GM19025 (cell line): ENCODE data around the gene PTPRH.
"Not testable (repeated sequence)": the region's sequence is repeated elsewhere in the genome, so short reads cannot be mapped to it uniquely, and the experiment has no call there.

Experiments
- ATAC-seq: cut with Tn5 transposase; IDR thresholded peaks from one replicate; pipeline ENCODE4 v1.9.1; 2021; ENCODE audit warnings: mild to moderate bottlenecking, low read depth, moderate library complexity; ENCODE audit not compliant: unreplicated experiment

The PTPRH gene

DNA sequence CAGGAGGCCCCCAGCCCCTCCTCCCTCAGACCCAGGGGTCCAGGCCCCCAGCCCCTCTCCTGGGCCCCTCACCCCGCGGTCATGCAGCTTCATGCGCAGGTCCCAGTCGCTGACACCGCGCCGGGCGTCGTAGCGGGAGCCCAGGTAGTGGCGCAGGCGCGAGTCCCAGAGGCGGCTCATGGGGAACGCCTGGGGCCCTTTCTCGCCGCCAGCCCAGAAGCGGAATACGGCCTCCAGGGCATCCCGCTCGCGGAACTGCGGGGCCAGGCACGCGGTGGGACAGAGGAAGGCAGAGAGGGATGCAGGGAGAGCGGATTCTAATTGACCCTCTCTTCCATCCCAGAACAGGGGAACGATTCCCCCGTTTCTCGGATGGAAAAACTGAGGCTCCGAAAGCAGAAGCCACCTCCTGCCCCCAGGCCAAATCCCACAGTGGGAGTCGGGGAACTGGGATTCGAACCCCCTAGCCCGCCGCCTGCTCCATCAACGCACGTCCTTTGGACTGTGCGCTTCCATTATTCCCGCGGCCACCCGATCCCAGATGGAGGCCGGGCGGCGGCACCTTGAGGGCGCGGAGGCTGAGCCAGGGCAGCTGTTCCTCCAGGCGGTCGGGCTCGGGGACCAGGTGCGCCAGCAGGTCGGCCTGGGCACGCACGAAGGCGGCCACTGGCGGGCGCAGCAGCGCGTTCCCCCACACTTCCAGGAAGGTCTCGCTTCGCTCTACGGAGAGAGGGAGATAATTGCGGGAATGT lies 47.6 kb downstream of the PTPRH start:
- ATAC-seq: no peak

GRCh38 chr19:55160986-55161365 lies 48.3 kb downstream of the PTPRH start:
- no peak for ATAC-seq

GRCh38 chr19:55160128-55160985 lies 48.9 kb downstream of the PTPRH start:
- no peak for ATAC-seq

DNA sequence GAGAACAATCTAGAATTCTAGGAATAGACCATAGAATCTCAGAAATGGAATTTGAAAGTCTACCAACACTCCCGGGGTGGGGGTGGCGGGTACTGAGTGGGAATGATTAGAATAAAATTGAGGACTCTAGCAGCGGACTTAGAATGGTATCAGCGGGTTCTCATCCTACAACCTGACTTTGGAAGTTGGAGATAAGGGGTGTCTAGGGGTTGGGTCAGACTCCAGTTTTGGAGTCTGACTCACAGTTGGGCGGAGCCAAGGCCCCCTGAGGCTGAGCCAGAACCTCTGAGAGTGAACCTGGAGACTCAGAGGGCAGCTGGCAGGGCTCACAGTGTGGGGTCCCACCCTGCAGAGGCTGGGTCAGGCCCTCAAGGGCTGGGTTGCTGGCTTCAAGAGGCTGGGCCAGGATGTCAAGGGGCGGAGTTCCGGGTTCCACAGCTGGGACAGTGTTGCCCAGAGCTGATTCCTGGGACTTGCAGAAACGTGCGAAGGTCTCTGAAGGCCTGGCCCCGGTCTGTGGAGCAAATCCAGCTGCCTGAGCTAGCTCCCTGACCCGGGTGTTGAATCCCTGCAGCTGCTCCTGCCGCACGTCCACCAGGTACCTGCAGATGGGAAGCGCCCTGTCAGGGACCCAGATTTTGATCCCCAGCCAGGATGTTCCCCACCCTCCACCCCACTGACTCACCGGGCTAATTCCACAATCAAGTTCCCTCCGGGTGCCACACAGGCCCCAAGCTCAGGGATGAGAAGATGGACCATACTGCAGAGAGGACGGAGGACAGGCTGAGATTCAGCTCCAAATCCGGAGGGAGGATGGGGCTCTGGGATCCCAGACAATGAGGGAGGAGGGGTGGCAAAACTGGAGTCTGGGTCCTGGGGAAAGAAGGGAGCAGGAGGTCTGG lies 50.2 kb downstream of the PTPRH start:
- no peak for ATAC-seq

DNA sequence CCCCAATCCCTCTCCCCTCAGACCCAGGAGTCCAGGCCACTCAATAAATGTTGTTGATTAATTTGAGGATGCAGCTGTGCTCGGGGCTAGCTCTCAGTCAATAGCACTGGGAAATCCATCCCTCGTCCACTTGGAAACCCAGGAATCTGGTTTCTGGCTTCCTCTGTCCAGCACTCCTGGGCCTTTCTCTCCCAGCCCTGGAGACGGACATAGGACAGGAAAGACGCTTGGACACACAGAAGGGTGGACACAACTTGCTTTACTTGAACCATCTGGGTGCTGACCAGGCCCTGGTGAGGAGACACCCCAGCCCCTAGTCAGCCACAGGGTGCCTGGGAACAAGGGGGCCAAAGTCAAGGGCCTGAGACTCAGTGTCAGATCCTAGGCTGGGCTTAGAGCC lies 50.9 kb downstream of the PTPRH start:
- no peak for ATAC-seq

- no peak for ATAC-seq
Measured at GRCh38 chr19:55157064-55157908, 52.0 kb downstream of the PTPRH start, which contains the start of gene TNNI3. TNNI3 (minus strand) TSS chr19:55157732; CDS start chr19:55157589, 143 bp downstream.

DNA sequence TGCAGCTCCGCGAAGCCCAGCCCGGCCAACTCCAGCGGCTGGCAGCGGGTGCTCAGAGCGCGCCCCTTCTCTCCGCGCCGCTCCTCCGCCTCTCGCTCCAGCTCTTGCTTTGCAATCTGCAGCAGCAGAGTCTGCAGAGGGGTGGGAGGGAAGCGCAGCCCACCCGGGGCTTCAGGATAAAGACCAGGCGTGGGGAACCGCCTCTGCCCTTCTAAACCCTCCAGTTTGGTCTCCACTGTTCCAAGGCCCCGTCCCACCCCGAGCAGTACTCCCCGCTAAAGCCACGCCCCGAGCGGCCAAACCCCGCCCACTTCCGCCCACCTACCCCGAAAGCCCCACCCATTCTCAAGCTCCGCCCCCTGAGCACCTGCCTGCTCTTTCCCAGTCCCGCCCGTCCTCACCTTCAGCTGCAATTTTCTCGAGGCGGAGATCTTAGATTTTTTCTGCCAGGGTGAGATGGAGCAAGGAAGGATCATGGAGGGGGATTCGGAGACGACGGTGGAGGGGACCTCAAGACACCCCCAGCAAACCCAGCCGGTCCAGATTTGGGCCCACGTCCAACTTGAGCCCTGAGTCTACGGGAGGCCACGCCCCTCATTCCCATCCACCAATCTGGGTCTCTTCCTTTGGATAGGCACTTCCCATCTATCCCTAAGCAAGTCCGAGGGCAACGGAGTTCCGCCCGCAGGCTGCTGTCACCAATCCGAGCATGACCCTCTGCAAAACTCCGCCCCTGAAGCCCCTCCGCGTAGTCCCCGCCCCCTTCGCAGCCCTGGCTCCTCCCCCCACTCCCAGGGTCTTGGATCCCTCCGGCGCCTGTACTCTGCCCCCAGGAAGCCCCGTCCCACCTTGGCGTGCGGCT lies 52.9 kb downstream of the PTPRH start:
- ATAC-seq: no peak

- not testable (repeated sequence) for ATAC-seq
Measured at GRCh38 chr19:55155784-55156183, 53.5 kb downstream of the PTPRH start.

DNA sequence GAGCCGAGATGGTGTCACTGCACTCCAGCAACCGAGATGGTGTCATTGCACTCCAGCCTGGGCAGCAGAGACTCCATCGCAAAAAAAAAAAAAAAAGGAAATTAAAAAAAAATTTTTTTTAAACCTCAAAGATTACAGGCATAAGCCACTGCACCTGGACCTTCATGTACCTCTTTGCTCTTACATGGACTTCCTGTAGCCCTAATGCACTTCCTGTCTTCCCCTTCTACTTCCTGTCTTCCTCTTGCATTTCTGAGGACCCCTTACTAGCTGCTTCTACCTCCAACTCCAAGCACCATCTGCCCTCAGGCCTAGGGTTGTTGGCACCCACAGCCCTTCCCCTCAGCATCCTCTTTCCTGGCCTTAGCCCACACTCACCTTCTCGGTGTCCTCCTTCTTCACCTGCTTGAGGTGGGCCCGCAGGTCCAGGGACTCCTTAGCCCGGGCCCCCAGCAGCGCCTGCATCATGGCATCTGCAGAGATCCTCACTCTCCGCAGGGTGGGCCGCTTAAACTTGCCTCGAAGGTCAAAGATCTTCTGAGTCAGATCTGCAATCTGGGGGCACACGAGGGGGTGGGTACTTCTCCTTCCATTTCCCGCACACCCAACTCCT lies 55.5 kb downstream of the PTPRH start:
- no peak for ATAC-seq

DNA sequence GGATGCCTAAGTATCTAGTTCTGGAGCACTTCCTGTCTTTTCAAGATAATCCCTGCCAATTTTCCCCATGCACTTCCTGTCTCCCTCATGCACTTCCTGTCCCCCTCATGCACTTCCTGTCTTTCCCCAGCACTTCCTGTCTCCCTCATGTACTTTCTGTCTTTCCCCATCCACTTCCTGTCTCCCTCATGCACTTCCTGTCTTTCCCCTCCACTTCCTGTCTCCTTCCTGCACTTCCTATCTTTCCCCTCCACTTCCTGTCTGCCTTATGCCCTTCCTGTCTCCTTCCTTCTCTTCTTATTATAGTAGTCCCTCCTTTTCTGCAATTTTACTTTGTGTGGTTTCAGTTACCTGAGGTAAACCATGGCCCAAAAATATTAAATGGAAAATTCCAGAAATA lies 57.3 kb downstream of the PTPRH start:
- no peak for ATAC-seq

DNA sequence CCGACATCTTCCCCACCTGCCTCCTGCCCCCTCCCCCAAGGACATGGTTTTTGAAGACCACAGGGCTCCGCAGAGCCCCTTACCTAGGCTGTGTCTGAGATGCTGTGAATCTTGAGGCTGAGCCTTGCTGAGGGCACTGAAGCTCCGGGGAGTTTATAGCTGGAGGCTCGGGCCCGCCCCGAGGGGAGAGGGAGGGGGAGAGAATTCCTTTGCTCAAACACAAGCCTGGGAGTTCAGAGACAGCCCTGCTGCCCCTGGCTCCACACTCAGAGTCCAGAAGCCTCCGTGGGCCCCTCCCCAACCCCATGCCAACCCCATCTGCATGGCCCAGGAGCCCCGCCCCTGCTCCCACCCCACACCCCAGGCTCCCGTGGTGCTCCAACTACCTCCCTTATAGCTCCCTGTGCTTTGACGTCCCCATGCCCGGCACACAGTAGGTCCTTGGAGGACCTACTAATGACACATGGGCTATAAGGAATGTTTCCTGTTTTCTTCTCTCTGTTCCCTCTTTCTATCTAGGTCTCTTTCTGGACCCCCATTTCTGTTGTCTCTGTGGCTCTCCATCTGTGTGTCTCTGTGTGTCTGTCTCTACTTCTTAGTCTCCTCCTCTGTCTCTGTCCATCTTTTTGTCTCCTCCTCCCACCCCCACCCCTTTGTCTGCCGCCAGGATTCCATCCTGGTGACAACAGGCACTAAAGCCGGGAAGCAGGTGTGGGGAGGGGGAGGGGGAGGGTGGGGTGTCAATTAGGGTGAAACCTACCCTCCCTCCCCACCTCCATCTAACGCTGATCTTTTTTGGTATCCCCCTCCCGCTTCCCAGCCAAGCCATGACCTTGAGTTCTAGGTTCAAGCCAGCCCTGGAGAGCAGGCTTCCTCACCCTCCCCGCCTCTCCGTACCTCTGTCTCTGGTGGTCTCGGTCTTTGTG lies 60.0 kb downstream of the PTPRH start, which contains the start of gene TNNT1:
TSS of gene TNNT1 (minus strand) at position 129 of the 926 bp plus-strand sequence. CDS start 2,049 bp downstream, outside the sequence.
- no peak for ATAC-seq

- ATAC-seq: no peak
Measured at GRCh38 chr19:55147545-55148251, 61.6 kb downstream of the PTPRH start.

DNA sequence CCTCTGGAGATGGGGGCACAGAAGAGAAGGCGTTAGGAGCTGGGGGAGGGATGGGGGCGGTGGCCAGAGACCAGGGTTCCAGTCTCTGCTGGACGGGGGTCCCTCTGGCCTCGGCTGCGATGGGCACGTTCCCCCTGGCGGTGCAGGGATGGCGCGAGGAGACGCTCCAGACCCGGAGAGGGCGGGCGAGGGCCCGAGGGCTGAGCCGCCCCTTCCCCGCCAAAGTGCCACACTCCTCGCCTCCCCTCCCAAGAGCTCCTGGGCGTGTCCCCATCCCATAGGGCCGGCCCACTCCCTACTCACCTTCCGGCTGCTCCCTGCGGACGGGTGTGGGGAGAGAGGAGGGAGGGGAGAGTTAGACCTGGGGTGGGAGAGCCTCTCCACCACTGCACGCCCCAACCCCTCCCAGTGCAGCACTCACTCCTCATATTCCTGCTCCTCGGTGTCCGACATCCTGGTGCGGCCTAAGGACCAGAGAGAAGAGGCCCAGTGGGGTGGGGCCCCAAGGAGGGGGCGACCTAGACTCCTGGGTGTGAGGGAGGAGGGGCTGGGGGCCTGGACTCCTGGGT lies 62.5 kb downstream of the PTPRH start:
- no peak for ATAC-seq

DNA sequence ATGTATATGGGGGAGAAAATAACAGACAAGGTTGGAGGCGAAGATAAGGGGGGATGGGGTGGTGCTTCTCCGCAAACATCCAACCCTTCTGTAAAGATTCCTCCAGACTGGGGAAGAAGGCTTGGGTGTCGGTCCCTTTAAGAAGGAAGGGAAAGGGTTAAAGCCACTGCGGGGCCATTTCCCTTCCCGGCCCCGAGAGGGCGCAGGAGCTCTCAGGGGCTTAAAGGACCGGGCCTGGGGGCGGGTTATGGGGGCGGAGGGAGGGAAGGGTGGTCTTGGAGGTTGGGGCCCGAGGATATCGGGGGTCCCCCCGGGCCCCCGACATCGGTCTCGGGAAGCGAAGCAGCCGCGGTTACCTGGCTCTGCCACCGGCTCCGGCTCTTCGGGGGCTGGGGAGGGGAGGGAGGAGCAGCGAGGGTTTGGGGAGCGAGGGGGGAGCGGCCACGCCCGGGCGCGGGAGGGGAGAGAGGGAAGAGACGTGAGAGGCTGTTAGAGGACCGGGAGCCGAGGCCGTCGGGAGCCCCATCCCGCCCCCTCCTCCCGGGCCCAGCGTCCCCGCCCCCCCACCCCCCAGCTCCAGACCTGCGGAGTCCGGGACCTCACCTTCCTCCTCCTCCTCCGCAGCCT lies 63.1 kb downstream of the PTPRH start:
- no peak for ATAC-seq

GRCh38 chr19:55145232-55145631 lies 64.1 kb downstream of the PTPRH start:
- no peak for ATAC-seq

- ATAC-seq: no peak
Measured at GRCh38 chr19:55141696-55142095, 67.6 kb downstream of the PTPRH start.
